CD4-positive, alpha-beta T cell treated with Interleukin-12 subunit alpha and Interleukin-12 subunit beta, for 1 hour (primary cell): ENCODE results near the gene AP1S3.
"Not testable (repeated sequence)": the region's sequence is repeated elsewhere in the genome, so short reads cannot be mapped to it uniquely, and the experiment has no call there.

Source experiments
- DNase-seq: peaks from one replicate; pipeline ENCODE4 v3.0.0-alpha.2; 2020

Gene AP1S3

GRCh38 chr2:223852281-223852795 is 15.0 kb upstream of the AP1S3 start:
- no peak for DNase-seq

- no peak for DNase-seq
These were observed 10.0 kb upstream of the AP1S3 start for GRCh38 chr2:223847410-223847809.

GRCh38 chr2:223846515-223846914 is 9.1 kb upstream of the AP1S3 start:
- DNase-seq = no peak

GRCh38 chr2:223841436-223842190 is 4.2 kb upstream of the AP1S3 start:
- DNase-seq = no peak

GRCh38 chr2:223835701-223836532 is 1.5 kb downstream of the AP1S3 start:
- peak; percentile 19 for DNase-seq

GRCh38 chr2:223834431-223834830 is 3.0 kb downstream of the AP1S3 start:
- DNase-seq = no peak

GRCh38 chr2:223832241-223832903 is 5.0 kb downstream of the AP1S3 start:
- DNase-seq = no peak

GRCh38 chr2:223829128-223829527 is 8.3 kb downstream of the AP1S3 start:
- DNase-seq = no peak

GRCh38 chr2:223828314-223828713 is 9.1 kb downstream of the AP1S3 start:
- DNase-seq = no peak

GRCh38 chr2:223826995-223827394 is 10.4 kb downstream of the AP1S3 start:
- no peak for DNase-seq

- DNase-seq = no peak
These were observed 13.1 kb downstream of the AP1S3 start for GRCh38 chr2:223824301-223824700.

GRCh38 chr2:223822818-223823217 is 14.6 kb downstream of the AP1S3 start:
- DNase-seq = no peak

GRCh38 chr2:223820549-223820948 is 16.8 kb downstream of the AP1S3 start:
- DNase-seq = no peak

GRCh38 chr2:223819891-223820290 is 17.5 kb downstream of the AP1S3 start:
- no peak for DNase-seq

GRCh38 chr2:223815884-223816570 is 21.4 kb downstream of the AP1S3 start:
- no peak for DNase-seq

GRCh38 chr2:223815186-223815883 is 22.0 kb downstream of the AP1S3 start:
- DNase-seq = no peak

GRCh38 chr2:223814764-223815163 is 22.6 kb downstream of the AP1S3 start:
- DNase-seq = not testable (repeated sequence)

- no peak for DNase-seq
These were observed 24.1 kb downstream of the AP1S3 start for GRCh38 chr2:223813329-223813728.

- no peak for DNase-seq
These were observed 25.6 kb downstream of the AP1S3 start for GRCh38 chr2:223811757-223812156.

- DNase-seq = no peak
These were observed 32.4 kb downstream of the AP1S3 start for GRCh38 chr2:223805008-223805407.

- DNase-seq = no peak
These were observed 35.6 kb downstream of the AP1S3 start for GRCh38 chr2:223801736-223802135.

GRCh38 chr2:223800908-223801307 is 36.5 kb downstream of the AP1S3 start:
- DNase-seq = no peak
